Activated T-helper 9 cell treated with anti-CD3 and anti-CD28 coated beads, Interleukin-2, amount 50 U/mL, for 16 hours (primary cell): ENCODE measurements around the gene ECM2.

Experiments
- DNase-seq: peaks from one replicate; pipeline ENCODE4 v3.0.0-alpha.2; 2020; ENCODE audit warnings: low read depth

ECM2 gene

GRCh38 chr9:92467041-92467440 lies 68.7 kb downstream of the ECM2 start:
- DNase-seq = no peak

GRCh38 chr9:92463984-92464383 lies 71.8 kb downstream of the ECM2 start:
- DNase-seq = no peak

- no peak for DNase-seq
Measured at GRCh38 chr9:92463387-92463786, 72.4 kb downstream of the ECM2 start.

- no peak for DNase-seq
Measured at GRCh38 chr9:92457576-92457975, 78.2 kb downstream of the ECM2 start.

GRCh38 chr9:92455217-92455616 lies 80.6 kb downstream of the ECM2 start:
- no peak for DNase-seq

DNA sequence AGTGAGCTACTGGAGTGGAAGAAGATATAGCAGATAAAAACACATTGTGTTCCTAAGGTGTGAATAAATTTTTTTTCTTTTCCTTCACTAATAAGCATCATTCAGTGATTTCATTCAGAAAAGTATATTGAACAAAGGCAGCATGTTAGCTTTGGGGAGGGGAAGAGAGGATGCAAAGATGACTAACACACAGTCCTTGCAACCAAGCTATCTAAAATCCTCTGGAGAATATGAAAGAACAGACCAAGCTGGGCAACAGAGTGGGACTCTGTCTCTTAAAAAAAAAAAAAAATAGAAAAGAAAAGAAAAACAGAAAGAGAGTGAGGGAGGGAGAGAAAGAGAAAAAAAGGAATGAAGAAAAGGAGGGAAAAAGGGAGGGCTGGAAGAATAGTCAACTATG lies 89.3 kb downstream of the ECM2 start:
- no peak for DNase-seq
